GM21447 (cell line): ENCODE measurements around the gene PCNT.

ENCODE experiments used
- ATAC-seq: cut with Tn5 transposase; IDR thresholded peaks from one replicate; pipeline ENCODE4 v1.9.1; 2021; ENCODE audit not compliant: unreplicated experiment

PCNT gene

GRCh38 chr21:46323710-46324389 lies at the start of gene PCNT, which contains the start of gene C21orf58:
Gene PCNT (plus strand): TSS chr21:46324156. CDS start chr21:46324229, 73 bp downstream.
Gene C21orf58 (minus strand): TSS chr21:46323870. CDS start chr21:46322738, 1,132 bp downstream.
- peak; percentile 78 for ATAC-seq

DNA sequence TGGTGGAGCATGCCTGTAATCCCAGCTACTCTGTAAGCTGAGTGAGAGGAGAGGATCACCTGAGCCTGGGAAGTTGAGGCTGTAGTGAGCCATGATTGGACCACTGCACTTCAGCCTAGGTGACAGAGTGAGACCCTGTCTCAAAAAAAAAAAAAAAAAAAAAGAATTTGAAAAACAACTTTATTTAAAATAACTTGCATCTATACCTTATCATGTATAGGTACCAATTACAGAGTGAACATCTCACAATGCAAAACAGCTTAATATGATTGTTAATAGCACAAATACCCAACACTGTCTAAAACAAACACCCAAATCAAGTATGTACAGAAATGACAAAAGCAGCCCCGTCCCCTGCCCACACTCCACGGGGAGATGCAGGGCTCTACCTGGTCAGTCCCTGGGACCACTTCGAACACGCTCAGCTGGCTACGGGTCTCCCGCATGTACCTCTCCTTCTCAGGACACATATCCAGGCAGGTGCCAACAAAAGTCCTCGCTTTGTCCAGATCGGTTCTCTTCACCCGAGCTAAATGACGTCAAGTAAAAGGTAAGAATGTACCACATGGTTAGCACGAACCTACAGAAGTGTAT lies 49.1 kb upstream of the PCNT start:
- no peak for ATAC-seq

- ATAC-seq = no peak
Observed at GRCh38 chr21:46284077-46284644, 39.8 kb upstream of the PCNT start.

DNA sequence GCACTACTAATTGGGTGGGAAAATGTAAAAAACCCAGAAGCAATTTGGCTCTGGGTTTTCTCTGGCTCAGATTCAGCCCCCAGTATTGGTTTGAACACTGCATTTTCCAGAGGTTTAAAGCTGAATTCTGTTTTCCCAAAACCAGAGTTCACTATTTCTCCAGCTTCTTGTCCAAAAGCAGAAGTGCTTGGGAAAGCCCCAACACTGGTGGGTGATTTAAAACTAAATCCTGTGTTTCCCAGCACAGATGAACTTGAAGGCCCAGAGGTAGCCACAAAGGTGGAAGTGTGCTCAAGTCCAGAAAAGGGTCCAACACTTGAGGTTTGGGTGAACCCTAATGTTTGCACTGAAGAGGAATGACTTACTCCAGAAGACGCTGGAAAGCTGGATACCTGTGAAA lies 39.2 kb upstream of the PCNT start:
- no peak for ATAC-seq

- no peak for ATAC-seq
Observed at GRCh38 chr21:46285206-46285661, 38.7 kb upstream of the PCNT start, which contains the start of gene MCM3AP. Gene MCM3AP (minus strand): TSS chr21:46285611. CDS start chr21:46285286, 325 bp downstream.

DNA sequence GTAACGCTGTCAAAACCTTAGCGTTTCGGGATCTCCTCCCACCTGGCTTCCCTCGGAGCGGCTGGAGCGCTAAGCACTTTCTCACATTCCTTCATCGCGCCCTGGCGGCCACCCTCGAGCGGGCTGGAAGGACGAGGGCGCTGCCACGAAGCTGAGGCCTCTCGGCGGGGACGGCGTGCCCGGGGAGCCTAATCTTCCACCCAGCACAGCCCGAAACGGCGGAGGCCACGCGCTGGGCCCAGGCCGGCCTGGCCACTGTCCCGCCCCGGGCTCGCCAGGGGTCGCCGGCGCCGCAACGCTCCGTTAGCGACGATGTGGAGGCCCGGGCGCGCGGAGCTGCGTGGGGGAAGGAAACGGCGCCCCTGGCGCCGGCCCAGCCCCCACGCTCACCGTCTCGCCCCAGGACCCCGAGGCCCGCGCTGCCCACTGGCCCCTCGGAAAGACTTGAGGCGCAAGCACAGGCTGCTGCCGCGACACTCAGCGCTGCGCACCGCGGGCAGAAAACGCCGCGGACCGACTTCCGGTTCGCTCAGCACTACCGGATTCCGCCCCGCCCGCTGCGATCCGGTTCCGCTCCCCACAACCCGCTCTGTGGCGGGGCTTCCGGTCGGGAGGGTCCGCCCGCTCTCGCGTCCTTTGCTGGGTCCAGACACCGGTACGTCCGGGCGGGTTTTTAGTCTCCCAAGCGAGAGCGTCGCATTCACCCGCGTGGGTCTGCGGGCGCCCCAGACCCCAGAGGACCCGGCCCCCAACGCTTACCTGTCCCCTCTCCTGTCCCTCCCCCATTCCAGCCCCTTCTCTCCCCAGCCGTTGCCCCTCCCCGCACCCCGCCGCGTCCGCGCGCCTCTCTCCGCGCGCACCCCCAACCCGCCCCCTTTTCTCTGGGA lies 38.0 kb upstream of the PCNT start, which contains the start of gene YBEY:
TSS of gene YBEY (plus strand) at position 582 of the 887 bp plus-strand sequence. CDS start 572 bp downstream, outside the sequence.
- ATAC-seq = peak; percentile 80

- peak; percentile 7 for ATAC-seq
Observed at GRCh38 chr21:46286648-46287002, 37.3 kb upstream of the PCNT start.

- ATAC-seq = no peak
Observed at GRCh38 chr21:46287541-46287940, 36.4 kb upstream of the PCNT start.

DNA sequence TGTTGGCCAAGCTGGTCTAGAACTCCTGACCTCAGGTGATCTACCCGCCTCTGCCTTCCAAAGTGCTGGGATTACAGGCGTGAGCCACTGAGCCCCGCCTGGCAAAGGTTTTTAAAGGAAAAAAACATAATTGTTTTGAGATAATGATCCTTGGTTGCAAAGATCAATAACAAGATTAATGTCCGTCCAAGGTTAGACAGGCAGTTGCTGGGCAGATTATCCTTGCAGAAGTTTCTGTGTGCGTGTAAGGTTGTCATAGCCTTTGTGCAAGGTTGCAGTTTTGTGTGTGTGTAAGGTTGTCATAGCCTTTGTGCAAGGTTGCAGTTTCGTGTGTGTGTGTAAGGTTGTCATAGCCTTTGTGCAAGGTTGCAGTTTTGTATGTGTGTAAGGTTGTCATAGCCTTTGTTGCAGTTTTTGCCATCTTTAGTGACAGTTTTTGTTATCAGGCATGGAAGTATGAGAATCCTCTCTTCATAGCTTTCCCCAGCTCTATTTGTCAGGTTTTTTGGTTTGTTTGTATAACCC lies 34.2 kb upstream of the PCNT start:
- ATAC-seq = no peak

- ATAC-seq = no peak
Observed at GRCh38 chr21:46291561-46291960, 32.4 kb upstream of the PCNT start.

DNA sequence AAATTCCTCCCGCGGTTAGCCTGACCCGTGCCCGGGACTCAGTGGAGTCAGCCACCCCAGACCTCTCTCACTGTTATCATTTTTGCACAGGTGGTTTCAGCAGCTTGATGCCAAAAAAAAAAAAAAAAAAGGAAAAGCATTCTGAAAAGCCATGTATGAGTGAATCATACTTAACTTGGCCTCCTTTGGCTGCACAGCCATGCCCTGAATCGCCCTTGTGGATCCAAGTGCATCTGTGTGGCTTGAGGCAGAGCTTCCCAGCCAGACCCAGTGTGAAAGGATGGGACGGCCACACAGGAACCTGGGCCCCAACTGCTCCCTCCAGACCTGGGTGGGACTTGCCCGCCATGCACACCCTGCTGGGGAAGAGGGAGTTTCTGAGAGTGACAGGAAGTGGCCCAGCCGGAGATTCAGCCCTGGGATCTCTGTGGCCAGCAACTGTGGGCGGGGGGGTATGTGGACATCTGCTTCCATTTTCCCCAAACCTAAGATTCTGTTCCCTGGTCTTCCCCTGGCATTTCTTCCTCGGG lies 29.2 kb upstream of the PCNT start:
- no peak for ATAC-seq

DNA sequence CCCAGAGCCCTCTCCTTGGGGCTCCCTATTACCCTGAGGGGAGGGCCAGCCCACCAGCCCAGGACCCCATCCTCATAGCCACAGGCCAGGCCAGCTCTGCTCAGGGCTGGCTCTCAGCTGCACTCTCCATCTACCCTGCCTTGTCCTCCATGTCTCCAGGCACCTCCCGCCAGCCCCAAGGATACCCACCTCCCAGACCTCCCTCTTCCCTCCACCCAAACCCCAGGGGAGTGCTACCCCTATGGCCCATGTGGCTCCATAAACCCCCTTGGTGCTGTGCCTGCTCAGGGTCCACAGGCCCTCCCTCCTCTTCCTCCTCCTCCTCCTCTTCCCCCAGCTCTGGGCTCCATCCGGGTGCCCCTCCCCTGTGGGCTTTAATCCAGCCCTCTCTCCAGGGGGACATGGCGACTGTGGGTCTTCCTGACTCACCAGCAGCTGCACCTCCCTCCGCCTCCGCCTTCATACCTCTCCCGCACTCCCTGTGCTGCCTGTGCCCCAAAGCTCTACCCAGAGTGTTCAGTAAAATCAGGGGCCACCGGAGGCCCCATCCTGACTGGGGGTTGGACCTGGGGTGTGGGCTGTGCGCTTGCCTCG lies 28.7 kb upstream of the PCNT start:
- ATAC-seq = no peak

DNA sequence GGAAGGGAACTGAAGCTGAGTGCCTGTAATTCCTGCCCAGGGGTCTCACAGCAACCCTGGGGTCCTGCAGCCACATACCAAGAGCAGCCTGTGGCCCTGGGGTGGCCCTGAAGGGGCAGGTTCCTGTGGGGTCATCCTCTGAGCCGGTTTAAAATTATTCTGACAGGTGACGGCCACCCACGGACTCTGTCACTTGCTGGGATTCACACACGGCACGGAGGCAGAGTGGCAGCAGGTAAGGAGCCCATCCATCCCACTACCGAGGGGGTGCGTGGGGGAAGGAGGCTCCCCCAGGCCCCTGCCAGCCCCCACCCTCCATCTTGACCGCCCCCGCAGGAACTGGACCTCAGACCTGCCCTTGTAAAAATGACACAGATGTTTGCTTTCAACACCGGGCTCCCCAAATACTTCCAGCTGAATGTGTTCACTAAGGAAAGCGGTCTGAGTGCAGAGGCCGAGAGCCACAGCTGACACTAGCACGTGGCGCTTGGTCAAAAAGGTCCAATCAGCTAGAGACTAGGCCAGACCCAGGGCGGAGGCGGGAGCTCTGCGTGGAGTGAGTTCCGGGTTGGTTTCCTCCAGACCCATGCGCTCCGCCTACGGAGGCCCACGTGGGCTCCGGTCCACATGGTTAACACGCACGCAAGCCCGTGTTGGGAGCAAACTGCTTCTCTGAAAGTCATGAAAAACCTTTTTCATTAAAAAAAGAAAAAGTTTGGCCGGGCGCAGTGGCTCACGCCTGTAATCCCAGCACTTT lies 27.8 kb upstream of the PCNT start:
- ATAC-seq = no peak

- no peak for ATAC-seq
Observed at GRCh38 chr21:46297338-46298271, 26.4 kb upstream of the PCNT start.

DNA sequence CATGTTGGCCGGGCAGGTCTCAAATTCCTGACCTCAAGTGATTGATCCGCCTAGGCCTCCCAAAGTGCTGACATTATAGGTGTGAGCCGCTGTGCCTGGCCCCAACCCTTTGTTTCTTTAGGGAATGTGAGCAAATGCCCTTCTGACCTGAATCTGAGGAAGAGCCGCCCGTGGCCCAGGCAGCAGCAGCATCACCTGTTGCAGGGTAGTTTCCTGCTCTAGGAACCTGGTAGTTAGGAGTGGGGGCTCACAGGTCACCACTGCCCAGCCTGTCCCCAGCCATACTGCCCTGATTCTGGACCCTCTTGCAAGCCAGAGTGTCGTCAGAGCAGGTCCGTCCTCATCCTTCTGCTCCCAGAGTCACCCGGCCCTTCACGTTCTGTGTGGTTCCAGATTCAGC lies 24.8 kb upstream of the PCNT start:
- ATAC-seq = no peak

GRCh38 chr21:46301759-46302158 lies 22.2 kb upstream of the PCNT start:
- no peak for ATAC-seq

DNA sequence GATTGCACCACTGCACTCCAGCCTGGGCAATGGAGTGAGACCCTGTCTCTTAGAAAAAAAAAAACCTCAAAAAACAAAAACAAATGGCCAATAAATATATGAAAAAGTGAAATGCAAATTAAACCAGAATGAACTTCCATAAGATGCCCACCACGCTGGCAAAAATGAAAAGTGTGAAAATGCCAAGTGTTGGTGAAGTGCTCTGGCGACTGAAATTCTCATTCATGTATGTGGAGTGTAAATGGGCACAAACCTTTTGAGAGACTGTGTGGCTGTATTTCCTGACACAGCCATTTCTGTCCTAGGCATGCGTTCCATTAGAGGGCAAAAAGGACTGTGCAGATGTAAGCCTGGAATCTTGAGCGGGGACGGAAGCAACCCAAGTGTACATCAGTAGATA lies 19.5 kb upstream of the PCNT start:
- no peak for ATAC-seq

GRCh38 chr21:46304955-46305354 lies 19.0 kb upstream of the PCNT start:
- ATAC-seq = no peak
